Activated CD4-positive, alpha-beta T cell treated with anti-CD3 and anti-CD28 coated beads, Interleukin-2, amount 50 U/mL, for 16 hours (primary cell): Measurements from ENCODE around the gene ASF1A.

Experiments
- DNase-seq: peaks from one replicate; pipeline ENCODE4 v3.0.0-alpha.2; 2020

ASF1A gene

DNA sequence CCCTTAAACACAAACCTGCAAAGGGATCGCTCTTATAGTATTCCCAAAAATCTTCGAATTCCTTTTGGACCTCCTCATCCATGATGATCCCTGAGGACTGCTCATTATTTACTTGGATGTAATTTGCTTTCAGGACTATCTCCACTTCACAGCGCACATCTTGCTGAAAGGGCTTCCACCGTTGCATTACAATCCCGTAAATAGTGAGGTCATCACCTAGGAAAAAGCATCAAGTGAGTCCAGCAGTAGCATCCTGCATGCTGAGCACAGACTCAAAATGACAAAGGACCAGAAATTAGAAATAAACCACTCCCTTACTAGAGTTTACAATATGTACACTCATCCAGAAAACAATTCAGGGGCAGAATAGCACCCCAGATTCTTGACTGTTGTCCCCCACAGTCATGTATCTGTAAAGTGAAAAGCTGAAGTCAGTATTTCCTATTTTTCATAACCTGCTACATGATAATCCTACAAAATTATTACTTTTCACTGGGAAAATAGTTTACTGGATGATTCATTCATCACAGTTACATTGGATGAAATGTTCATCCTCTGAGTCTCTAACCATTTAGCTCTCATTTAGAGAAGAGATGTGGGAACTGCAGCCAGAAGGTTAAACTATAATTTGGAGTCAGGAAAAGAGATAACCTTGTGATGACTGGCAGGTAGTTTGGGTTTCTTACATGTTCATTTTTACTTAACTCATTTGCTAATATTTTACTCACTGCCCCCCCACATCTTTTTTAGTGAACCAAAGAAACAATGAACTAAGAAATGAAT, 23.8 kb downstream of the ASF1A start:
- DNase-seq: no peak

DNA sequence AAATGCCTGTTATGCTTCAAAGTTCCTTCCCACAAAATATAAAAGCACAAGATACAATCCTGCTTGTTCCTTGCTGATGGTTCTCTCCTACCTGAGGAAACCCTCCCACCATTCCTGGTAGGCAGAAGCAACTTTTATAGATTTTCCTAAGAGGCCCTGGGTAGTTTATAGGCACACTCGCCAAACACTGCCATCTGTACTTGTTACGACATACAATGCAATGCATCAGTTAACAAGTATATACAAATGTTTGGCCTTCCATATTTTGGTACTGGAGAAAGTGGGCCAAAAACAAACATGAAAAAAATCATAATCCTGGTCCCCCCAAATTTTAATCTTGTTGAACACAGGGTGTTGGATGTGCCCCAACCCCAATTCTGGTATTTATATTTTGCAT, 24.4 kb downstream of the ASF1A start:
- DNase-seq: no peak

DNA sequence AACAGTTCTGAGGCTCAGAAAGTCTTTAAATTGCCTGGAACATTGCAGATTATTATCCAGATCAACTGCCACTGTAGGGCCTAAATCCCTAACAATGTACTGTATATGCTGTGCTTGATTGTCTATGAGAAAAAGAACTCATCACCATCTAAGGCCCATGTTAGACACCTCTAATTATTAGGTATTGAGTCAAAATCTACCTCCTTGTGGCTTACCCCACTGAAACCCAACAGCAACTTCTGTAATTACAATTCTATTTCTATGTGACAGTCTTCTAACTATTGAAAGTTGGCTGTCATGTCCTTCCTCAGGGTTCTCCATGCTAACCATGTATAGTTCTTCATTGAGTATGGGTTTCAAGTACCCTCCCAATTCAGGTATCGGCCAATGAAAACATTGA, 27.1 kb downstream of the ASF1A start:
- no peak for DNase-seq

DNA sequence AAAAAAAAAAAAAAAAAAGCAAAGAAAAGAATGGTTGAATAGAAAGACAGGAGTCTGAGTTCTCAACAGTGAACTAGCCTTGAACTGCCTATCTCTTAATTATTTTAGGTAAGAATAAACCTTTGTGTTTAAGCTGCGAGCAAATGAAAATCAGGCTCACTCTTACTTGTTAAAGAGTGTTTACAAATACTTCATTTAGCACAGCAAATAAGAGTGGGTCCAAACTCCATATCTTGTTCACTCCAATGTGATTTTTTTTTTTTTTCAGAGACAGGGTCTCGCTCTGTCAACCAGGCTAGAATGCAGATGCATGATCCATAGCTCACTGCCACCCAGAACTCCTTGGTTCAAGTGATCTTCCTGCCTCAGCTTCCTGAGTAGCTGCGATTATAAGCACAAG, 29.1 kb downstream of the ASF1A start:
- DNase-seq: no peak

DNA sequence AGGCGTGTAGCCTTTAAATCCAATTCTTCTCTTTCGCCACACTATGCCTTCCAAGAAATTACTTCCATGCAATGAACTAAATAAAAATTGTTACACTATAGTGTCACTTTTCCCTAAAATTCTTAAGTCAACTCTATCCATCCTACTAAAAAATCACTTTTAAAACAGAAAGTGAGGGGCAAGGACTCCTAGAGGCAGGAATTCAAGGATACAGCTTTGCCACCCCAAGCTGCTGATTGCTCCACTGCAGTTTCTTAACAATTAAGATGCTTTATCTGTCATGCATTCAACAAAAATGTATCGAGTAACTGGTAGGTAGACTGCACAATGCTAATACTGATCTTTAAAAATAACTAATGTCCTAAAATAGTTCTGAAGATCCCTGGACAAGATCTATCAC, 36.7 kb downstream of the ASF1A start:
- no peak for DNase-seq

DNA sequence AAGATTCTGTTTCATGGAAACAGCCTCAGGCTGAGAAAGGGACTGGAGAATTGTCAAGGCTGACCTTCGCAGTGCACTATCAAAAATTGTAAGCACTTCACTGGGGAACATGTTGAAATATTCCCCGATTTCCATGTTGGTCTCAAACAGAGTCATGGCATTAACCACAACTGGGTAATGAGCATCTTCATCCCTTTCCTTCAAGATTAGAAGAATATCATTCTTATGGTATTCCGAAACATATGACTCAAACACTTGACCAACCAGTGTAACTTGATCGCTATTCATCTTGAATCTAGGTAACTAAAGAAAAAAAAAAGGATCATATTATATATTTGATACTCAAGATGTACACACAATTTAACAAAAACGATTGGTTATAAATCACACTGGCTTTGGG, 37.5 kb downstream of the ASF1A start:
- no peak for DNase-seq

DNA sequence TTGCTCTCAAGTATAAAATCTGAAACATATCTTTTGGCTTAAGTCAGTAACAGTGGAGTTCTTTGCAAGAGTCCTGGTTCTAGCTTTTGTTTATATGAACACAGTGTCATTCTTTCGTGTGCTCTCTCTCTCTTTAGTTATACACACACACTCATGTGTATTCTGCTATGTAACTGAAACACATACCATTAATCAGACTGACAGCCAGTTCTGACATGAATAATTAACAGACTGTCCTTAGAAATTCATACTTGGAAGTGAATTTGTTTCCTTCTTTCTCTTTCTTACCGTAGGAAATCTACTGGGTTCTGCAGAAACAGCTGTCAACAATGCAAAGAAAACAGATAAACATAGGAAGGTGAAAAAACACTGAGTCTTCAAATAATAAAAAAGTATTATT, 38.5 kb downstream of the ASF1A start:
- DNase-seq: no peak

DNA sequence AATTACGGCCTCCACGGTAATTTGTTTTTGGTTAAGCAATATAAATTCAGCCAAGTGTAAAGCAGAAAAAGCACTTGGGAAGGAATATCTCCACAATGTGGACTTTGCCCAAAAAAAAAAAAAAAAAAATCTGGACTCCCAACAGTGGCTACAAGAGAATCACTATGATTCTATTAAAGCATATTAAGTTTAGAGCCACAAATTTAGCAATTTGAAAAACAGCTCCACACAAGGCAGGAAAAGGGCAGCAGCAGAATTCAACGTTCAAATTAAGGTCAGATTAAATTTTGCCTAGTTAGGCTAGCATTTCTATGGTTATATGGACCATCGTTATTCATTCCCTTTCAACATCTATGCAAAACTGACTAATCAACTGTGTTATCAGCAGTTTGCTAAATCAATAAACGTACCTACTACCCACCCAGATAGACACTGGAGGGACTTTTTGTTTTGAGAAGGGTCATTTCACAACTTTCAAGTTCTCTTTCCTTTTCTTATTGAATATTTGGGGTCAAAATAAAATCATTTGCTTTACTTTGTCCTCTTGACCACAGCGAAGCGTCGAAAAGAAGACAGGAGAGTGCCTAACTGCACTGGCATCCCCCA, 40.0 kb downstream of the ASF1A start:
- DNase-seq: no peak

DNA sequence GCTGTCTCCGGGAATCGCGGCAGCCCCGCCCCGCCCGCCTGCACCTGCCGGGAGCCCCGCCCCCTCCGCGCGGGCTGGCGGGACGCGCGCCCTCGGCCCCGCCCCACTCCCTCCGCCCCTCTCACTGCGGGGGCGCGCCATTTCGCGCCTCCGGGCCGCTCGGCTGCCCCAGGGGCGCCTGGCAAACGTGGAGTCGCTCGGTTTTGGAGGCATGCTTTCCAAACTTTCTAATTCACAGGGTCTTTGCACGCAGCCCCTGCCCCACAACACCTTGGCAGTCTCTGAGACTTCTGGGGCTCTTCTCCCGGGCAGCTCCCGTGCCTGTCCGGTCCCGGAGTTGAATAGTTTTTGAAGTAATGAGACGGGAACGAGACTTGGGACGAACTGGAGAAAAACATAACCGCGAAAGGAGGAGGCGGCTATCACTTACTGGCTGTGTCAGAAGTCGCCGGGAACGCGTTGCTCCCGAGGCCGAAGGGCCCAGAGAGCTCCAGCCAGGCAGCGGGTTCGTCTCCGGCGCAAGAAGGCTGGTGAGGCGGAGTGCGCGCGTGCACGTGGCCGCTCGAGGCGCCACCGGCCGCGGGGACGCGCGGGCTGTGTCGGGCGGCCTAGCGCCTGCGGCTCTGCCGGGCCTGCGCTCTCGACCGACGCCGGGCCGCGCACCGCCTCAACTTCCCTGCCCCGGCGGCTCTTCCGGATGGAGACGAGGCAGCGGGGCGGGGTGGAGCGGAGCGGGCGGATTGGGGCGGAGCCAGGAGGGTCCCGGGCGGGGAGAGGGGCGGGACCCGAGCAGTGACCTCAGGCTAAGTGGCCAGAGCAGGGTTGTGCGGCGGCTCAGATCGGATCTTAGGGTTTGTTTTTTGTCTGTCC, 40.7 kb downstream of the ASF1A start, which contains the start of gene MCM9:
Gene MCM9, minus strand, starts transcription at position 699 of the 870 bp plus-strand sequence. CDS start 3,436 bp downstream, outside the sequence.
- DNase-seq: peak; percentile 90

DNA sequence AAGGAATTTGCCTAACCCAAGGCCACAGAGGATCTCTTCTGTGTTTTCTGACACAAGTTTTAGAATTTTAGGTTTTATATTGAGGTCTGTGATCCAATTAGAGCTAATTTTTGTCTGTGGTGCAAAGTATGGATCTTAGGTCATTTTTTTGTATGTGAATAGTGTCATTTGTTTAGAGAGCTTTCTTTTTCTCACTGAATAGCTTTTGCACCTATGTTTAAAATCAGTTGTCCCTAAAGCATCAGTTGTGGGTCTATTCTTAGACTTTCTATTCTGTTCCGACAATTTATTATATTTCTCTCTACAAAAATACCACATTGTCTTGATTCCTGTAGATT, 41.3 kb downstream of the ASF1A start:
- DNase-seq: no peak

DNA sequence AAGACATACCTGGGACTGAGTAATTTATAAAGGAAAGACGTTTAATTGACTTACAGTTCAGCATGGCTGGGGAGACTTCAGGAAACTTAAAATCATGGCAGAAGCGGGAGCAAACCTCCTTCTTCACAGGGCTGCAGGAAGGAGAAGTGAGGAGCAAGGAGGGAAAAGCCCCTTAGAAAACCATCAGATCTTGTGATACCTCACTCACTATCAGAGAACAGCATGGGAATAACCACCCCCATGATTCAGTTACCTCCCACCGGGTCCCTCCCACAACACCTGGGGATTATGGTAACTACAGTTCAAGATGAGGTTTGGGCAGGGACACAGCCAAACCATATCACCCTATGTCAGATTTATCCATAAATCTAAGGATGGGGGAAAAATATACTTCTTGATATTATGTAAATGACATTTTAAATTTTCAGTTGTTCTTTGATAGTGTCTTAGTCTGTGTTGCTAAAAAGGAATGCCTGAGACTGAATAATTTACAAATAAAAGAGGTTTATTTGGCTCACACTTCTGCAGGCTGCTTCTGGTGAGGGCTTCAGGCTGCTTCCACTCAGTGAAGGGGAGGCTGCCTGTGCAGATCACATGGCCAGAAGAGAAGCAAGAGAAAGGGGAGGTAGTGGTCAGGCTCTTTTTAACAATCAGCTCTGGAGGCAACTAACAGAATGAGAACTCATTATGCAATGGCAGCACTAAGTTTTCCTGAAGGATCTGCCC, 42.2 kb downstream of the ASF1A start:
- DNase-seq: no peak

DNA sequence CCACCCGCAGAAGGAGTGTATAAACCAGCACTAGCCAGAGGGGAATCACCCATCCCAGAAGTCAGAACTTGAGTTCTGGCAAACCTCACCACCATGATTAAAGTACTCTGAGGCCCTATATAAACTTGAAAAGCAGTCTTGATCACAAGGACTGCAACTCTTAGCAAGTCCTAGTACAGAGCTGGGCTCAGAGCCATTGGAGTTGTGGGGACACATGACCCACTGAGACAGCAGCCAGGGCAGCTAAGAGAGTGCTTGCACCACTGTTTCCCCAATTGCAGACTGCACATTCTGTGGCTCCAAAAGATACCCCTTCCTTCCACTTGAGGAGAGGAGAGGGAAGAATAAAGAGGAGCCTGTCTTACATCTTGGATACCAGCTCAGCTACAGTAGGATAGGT, 45.7 kb downstream of the ASF1A start:
- DNase-seq: no peak

DNA sequence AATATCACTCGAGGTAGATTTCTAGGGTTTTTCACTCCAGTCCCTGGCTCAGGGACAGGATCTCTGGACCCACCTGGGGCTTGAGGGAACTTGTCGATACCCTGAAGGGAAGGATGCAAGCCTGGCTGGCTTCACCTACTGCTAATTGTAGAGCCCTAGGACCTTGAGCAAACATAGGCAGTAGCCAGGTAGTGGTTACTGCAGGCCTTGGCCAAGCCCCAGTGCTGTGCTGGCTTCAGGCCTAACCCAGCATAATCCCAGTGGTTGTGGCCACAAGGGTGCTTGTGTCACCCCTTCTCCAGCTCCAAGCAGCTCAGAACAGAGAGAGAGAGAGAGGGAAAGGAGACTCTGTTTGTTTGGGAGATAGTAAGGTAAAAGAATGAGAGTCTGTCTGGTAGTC, 46.8 kb downstream of the ASF1A start:
- no peak for DNase-seq

DNA sequence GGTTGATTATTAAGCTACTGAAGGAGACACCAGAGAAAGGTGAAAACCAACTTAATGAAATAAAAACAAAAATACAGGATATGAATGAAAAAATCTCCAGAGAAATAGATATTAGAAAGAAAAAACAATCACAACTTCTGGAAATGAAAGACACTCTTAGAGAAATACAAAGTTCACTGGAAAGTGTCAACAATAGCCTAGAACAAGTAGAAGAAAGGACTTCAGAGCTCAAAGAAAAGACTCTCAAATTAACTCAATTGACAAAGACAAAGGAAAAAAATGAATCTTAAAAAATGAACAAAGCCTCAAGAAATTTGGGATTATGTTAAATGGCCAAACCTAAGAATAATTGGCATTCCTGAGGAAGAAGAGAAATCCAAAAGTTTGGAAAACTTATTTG, 51.3 kb downstream of the ASF1A start:
- DNase-seq: no peak

DNA sequence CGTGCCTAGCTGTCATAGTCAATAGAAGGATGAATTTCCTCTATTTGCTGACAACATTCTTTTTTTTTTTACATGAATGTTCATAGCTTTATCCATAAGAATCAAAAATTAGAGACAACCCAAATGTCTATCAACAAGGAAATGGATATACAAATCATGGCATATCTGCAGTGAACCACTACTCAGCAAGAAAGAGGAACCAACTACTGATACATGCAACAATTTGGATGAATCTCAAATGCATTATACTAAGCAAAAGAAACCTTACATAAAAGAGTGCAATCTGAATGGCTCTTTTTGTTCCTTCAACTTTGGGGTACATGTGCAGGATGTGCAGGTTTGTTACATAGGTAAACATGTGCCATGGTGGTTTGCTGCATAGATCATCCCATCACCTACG, 58.7 kb downstream of the ASF1A start:
- DNase-seq: no peak

DNA sequence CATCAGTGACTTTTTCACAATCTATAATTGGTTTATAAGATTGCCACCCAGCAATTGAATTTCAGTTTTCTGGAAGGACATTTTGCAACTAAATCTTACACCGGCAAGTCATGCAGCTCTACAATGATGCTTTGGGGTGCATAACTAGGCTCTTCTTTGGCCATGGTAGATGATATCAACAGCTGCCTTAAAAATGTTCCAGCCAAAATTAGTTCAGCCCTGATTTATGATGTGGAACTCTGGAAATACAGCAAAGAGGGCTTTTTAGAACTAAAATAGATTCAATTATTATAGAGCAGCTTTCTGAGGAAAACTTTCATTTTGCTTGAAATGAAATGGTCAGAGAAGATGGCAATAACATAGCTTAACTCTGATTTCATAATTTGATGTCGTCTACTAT, 59.4 kb downstream of the ASF1A start:
- DNase-seq: no peak
